PC-9 (cell line): ENCODE measurements around the gene CAPNS1.
"Not testable (repeated sequence)": the region's sequence is repeated elsewhere in the genome, so short reads cannot be mapped to it uniquely, and the experiment has no call there.

Source experiments
- CTCF ChIP-seq: fragments of 200-600 bp; sonication (generic); conservative IDR thresholded peaks from 2 replicates; pipeline ENCODE4 v1.6.1; 2017; ENCODE audit warnings: mixed run types, antibody characterized with exemption, mild to moderate bottlenecking, moderate library complexity
- EZH2 ChIP-seq: fragments of 200-600 bp; sonication (generic); IDR thresholded peaks from 2 replicates; pipeline ENCODE4 v1.8.0; 2017; ENCODE audit warnings: antibody characterized with exemption, low read depth

- not testable (repeated sequence) for TF ChIP-seq CTCF, EZH2
These were observed 46.9 kb downstream of the CAPNS1 start for GRCh38 chr19:36186722-36187121.
